Upper lobe of left lung (tissue), 4 donors: ENCODE measurements around the gene EHMT1.

Experiments
- EP300 ChIP-seq, 4 donors: sonication (generic); formaldehyde crosslinking; IDR thresholded peaks; one replicate each; pipeline ENCODE4 v1.5.1; 2017; ENCODE audit warnings: antibody characterized with exemption in 4 of 4, control low read depth in 2 of 4
- POLR2A ChIP-seq, 4 donors: fragments of 450-650 bp; IDR thresholded peaks; one replicate each; pipeline ENCODE4 v1.5.1; 2016 to 2017; ENCODE audit warnings: antibody characterized with exemption in 4 of 4, mild to moderate bottlenecking in 2 of 4
- POLR2AphosphoS5 ChIP-seq, 2 donors: sonication (generic); formaldehyde crosslinking; IDR thresholded peaks; one replicate each; pipeline ENCODE4 v1.5.1; 2017; ENCODE audit warnings: antibody characterized with exemption in 2 of 2
- TF ChIP-seq, protein P1 (sequence below), 6 experiments: fragments of 450-650 bp in 4 of 6; fragments of 200-600 bp in 2 of 6; sonication (generic) in 2 of 6; IDR thresholded peaks; one replicate each; pipeline ENCODE4 v1.5.1; 2016 to 2019; ENCODE audit warnings: antibody characterized with exemption in 6 of 6

DNA sequence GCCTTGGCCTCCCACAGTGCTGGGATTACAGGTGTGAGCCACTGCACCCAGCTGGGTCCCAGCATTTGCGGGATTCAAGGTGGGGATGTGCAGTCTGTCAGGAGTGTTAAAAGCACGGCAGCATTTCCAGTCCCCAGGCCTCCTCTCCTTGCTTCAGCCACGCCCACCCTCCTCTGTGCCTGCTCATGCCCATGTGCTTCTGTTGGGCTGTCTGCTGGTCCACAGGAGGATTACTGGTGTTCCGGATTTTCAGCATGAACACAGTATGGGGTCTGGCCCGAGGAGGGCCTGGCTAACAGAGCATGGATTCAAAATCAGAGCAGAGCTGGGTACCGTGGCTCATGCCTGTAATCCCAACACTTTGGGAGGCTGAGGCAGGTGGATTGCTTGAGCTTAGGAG, 7.9 kb upstream of the EHMT1 start:
- TF ChIP-seq, protein P1, sequence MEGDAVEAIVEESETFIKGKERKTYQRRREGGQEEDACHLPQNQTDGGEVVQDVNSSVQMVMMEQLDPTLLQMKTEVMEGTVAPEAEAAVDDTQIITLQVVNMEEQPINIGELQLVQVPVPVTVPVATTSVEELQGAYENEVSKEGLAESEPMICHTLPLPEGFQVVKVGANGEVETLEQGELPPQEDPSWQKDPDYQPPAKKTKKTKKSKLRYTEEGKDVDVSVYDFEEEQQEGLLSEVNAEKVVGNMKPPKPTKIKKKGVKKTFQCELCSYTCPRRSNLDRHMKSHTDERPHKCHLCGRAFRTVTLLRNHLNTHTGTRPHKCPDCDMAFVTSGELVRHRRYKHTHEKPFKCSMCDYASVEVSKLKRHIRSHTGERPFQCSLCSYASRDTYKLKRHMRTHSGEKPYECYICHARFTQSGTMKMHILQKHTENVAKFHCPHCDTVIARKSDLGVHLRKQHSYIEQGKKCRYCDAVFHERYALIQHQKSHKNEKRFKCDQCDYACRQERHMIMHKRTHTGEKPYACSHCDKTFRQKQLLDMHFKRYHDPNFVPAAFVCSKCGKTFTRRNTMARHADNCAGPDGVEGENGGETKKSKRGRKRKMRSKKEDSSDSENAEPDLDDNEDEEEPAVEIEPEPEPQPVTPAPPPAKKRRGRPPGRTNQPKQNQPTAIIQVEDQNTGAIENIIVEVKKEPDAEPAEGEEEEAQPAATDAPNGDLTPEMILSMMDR (IDR thresholded peaks at IDR 0.05) = no peak
- no peak for TF ChIP-seq POLR2A (IDR thresholded peaks at IDR 0.05)
- TF ChIP-seq POLR2AphosphoS5 (IDR thresholded peaks at IDR 0.05) = no peak
- TF ChIP-seq EP300 (IDR thresholded peaks at IDR 0.05) = no peak
